GM13976 (cell line): ENCODE data around the gene GPS1.

Source experiments
- DNase-seq: peaks from one replicate; pipeline ENCODE4 v3.0.0; 2012; ENCODE audit warnings: low spot score
- in situ Hi-C: fragments of 300-500 bp; cut with MboI; formaldehyde crosslinking; loops from one replicate; pipeline ENCODE4 v1.12.0; 2022; ENCODE audit warnings: low sequenced_read_pairs, mixed read lengths, inconsistent platforms; ENCODE audit not compliant: unreplicated experiment
- TF ChIP-seq, protein P1 (sequence below): IDR thresholded peaks from 2 replicates; pipeline ENCODE4 v1.5.1; 2012; ENCODE audit warnings: borderline replicate concordance, mild to moderate bottlenecking; ENCODE audit not compliant: insufficient read depth; ENCODE audit errors: extremely low read depth, missing control alignments, control extremely low read depth

The GPS1 gene

DNA sequence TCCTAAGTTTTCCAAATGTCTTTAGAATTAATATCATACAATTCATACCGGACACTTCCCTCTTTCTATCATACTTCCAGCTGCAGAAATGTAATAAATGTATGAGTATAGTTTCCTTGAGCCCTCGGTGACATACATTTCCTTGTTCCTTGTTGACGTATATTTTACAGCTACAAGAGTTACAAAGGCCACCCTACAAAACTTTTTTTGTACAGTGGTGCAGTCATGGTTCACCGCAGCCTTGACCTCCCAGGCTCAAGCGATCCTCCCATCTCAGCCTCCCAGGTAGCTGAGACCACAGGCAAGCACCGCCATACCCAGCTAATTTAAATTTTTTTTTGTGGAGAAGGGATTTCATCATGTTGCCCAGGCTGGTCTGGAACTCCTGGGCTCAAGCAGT is 21.1 kb downstream of the GPS1 start:
- no peak for DNase-seq
- TF ChIP-seq, protein P1, sequence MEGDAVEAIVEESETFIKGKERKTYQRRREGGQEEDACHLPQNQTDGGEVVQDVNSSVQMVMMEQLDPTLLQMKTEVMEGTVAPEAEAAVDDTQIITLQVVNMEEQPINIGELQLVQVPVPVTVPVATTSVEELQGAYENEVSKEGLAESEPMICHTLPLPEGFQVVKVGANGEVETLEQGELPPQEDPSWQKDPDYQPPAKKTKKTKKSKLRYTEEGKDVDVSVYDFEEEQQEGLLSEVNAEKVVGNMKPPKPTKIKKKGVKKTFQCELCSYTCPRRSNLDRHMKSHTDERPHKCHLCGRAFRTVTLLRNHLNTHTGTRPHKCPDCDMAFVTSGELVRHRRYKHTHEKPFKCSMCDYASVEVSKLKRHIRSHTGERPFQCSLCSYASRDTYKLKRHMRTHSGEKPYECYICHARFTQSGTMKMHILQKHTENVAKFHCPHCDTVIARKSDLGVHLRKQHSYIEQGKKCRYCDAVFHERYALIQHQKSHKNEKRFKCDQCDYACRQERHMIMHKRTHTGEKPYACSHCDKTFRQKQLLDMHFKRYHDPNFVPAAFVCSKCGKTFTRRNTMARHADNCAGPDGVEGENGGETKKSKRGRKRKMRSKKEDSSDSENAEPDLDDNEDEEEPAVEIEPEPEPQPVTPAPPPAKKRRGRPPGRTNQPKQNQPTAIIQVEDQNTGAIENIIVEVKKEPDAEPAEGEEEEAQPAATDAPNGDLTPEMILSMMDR, result no peak
- in situ Hi-C loops, result no loop called here

DNA sequence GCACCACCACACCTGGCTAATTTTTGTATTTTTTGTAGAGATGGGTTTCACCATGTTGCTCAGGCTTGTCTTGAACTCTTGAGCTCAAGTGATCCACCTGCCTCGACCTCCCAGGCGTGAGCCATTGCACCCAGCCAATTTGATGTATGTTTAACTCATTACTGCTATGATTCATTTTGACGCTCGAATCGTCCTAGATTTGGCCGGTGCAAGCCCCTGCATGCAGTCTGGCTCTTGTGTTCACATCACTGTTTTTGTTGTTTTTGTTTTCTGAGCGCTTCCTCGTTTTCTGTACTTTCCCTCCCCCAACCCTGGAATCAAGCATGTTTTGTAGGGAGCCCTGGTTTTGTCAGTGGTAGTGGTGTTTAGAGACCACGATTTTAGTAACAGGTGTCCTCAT is 21.7 kb downstream of the GPS1 start:
- TF ChIP-seq, protein P1, result no peak
- in situ Hi-C loops, result no loop called here
- DNase-seq, result no peak

DNA sequence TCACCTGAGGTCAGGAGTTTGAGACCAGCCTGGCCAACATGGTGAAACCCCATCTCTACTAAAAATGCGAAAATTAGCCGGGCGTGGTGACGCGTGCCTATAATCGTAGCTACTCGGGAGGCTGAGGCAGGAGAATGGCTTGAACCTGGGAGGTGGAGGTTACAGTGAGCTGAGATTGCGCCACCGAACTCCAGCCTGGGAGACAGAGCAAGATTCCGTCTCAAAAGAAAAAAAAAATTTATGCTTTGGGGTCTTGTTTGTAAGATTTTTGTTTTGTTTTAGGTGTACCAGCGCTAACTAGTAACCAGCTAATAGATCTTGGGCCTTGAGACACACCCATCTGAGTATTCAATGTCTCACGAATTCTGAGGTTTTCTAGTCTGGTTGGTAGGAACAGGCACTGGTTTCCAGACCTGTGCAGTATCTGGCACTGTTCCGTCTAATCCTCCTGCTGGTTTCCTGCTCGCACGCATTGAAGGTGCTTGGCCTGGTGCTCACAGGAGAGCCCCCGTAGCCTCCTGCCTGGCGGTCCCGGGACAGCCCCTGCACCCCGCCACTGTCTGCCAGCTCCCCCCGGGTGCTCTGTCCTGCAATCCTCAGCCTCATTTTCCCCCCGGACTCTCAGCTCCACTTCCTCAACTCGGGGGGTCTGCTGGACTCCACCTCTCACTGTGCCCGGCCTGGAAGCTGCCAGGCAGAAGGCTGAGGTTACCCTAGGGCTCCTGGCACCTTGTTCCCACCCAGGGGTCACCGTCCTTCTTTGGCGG is 24.5 kb downstream of the GPS1 start:
- in situ Hi-C loops, result no loop called here
- DNase-seq, result no peak
- TF ChIP-seq, protein P1, result no peak

DNA sequence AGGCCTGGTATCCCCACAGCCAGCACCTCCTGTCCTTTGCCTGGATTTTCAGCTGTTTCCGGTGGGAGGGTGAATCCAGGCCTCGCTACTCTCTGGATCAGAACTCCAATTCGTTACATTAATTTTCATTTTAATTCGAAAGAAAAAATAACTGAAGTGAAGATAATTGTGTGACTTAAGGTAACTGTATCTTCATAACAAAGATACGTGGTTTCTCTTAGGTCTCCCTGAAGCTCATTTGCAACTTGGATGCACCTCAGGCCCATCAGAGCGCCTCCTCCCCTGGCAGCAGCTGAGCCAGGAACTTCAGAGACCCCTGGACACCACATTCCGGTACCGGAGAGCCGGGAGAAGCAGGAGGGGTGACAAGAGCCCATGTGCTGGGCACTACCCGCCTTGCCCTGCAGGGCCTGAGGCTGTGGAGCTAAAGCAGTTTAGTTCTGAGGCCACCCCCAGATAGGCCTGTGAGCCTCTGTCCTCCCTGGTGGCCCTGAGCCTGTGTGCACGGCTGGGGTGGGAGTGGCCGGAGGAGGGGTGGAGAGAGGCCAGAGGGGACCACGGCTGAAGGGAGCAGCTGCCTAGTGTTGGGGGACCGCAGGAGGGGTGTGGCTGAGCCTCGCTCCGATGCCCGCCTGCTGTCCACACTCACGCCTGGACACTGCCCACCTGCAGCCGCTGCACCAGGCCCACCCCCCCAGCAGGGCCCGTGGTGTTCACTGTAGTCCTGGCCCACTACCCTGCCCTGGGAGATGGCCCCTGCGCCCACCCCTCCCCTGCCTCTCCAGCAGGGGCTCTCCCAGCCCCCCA is 25.3 kb downstream of the GPS1 start:
- no peak for DNase-seq
- in situ Hi-C loops, result no loop called here
- TF ChIP-seq, protein P1, result no peak

DNA sequence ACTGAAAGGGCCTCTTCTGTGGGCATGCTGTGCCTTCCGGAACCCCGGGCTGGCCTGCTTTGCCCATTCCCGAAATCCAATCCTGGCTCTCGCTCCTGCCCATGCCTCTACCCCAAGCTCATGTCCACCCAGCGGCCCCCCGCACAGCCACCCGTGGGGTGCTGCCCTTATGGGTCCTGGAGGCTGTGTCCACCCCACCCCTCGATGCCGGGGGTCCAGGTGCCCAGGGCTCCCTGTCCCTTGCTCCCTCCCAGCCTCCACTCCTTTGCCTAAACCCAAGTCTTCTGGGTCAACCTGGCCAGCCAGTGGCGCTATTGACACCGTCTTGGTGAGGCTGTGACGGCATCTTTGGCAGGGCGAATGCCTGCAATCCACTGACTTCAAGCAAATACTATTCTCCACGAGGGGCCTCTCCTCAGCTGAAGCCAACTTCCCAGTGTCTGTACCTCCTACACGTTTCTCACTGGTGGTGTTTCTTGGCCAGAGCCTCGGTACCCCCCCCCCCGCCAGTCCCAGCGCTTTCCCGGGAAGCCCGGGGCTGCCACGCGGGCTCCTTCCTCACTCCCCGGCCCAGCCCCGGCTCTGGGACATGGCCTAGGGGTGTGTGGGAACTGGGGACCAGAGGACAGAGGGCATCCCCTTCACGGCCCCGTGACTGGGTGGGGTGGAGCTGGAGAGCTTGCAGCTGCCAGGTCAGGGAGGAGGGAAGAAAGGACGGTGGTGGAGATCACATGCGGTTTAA is 26.1 kb downstream of the GPS1 start:
- in situ Hi-C loops, result no loop called here
- no peak for DNase-seq
- TF ChIP-seq, protein P1, result no peak

DNA sequence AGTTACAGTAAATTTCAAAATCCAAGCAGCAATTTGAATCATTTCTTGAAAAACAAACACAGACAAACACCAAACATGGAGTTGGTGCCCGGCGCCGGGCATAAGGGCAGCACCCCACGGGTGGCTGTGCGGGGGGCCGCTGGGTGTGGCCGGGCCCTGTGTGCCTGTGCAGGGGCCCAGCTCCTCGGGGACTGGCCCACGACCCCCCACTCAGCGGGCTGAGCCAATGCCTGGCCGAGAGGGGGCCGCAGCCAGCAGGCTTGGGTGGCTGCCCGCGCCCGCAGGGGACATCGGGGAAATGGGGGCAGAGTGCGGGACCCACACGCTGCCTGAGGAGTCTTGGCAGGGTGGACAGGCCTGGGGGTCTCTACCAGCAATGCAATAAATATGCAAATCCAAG is 26.7 kb downstream of the GPS1 start:
- in situ Hi-C loops, result no loop called here
- TF ChIP-seq, protein P1, result no peak

More for the DNA sequence above, 26.7 kb downstream of the GPS1 start:
- DNase-seq, result no peak
